Neutrophil (primary cell): ENCODE results near the gene STRA6.

Source experiments
- H3K27ac ChIP-seq: fragments of 200-600 bp; sonication (generic); 2 replicates; pipeline ENCODE4 v1.5.1; 2016; ENCODE audit warnings: mild to moderate bottlenecking, moderate library complexity
- H3K27me3 ChIP-seq: fragments of 200-600 bp; sonication (generic); 2 replicates; pipeline ENCODE4 v1.6.0; 2016; ENCODE audit warnings: mild to moderate bottlenecking
- H3K36me3 ChIP-seq: fragments of 200-600 bp; sonication (generic); 2 replicates; pipeline ENCODE4 v1.5.1; 2017
- H3K4me1 ChIP-seq, 2 experiments: fragments of 200-600 bp in 1 of 2; sonication (generic) in 1 of 2; 1 replicate in 1 of 2; 2 replicates in 1 of 2; pipeline versions ENCODE4 v1.5.1 to v1.6.1; 2013 to 2016; ENCODE audit warnings: low read depth in 1 of 2, low read length in 1 of 2, mild to moderate bottlenecking in 1 of 2, moderate library complexity in 1 of 2; ENCODE audit not compliant: control insufficient read depth in 1 of 2, insufficient read depth in 1 of 2
- H3K4me3 ChIP-seq, 2 experiments: fragments of 200-600 bp in 1 of 2; sonication (generic) in 1 of 2; 1 replicate in 1 of 2; 2 replicates in 1 of 2; pipeline ENCODE4 v1.5.1; 2013 to 2016; ENCODE audit warnings: low read depth in 1 of 2, low read length in 1 of 2, mild to moderate bottlenecking in 1 of 2, moderate library complexity in 1 of 2
- H3K9me3 ChIP-seq: fragments of 200-600 bp; sonication (generic); 2 replicates; pipeline ENCODE4 v1.5.1; 2016
- CTCF ChIP-seq: fragments of 200-600 bp; sonication (generic); IDR thresholded peaks from 2 replicates; pipeline ENCODE4 v1.5.1; 2016; ENCODE audit warnings: antibody characterized with exemption

Gene STRA6

GRCh38 chr15:74208901-74209559, 6.4 kb upstream of the STRA6 start:
- Histone ChIP-seq H3K9me3 (no peaks in the 10 kb centered on the region), H3K4me3 (no peak overlapping the region), H3K27me3 (peaks cover 9% of the 10 kb centered on the region), H3K4me1 (no peaks in the 10 kb centered on the region), H3K36me3 (no peaks in the 10 kb centered on the region), H3K27ac (no peak overlapping the region)
- no peak for TF ChIP-seq CTCF

- H3K36me3 ChIP-seq = no peaks in the 10 kb centered on the region
Measured at GRCh38 chr15:74208496-74208895, 5.9 kb upstream of the STRA6 start.

GRCh38 chr15:74207652-74208440, 5.3 kb upstream of the STRA6 start:
- Histone ChIP-seq H3K4me1 (no peaks in the 10 kb centered on the region), H3K36me3 (no peaks in the 10 kb centered on the region), H3K4me3 (no peak overlapping the region), H3K27ac (no peak overlapping the region), H3K9me3 (no peaks in the 10 kb centered on the region), H3K27me3 (peaks cover 21% of the 10 kb centered on the region)
- no peak for TF ChIP-seq CTCF

More at GRCh38 chr15:74208496-74208895, 5.9 kb upstream of the STRA6 start:
- TF ChIP-seq CTCF = no peak
- H3K4me1 ChIP-seq = no peaks in the 10 kb centered on the region
- peaks cover 14% of the 10 kb centered on the region for H3K27me3 ChIP-seq
- H3K27ac ChIP-seq = no peak overlapping the region
- no peaks in the 10 kb centered on the region for H3K9me3 ChIP-seq
- no peak overlapping the region for H3K4me3 ChIP-seq

GRCh38 chr15:74206801-74207281, 4.3 kb upstream of the STRA6 start:
- Histone ChIP-seq H3K4me1 (no peaks in the 10 kb centered on the region), H3K27me3 (peaks cover 27% of the 10 kb centered on the region), H3K9me3 (no peaks in the 10 kb centered on the region), H3K4me3 (no peak overlapping the region), H3K27ac (no peak overlapping the region), H3K36me3 (no peaks in the 10 kb centered on the region)
- TF ChIP-seq CTCF = no peak

- TF ChIP-seq CTCF = no peak
- H3K36me3 ChIP-seq = no peaks in the 10 kb centered on the region
- peaks cover 27% of the 10 kb centered on the region for H3K27me3 ChIP-seq
- no peak overlapping the region for H3K27ac ChIP-seq
- H3K9me3 ChIP-seq = no peaks in the 10 kb centered on the region
- H3K4me3 ChIP-seq = no peak overlapping the region
- no peaks in the 10 kb centered on the region for H3K4me1 ChIP-seq
Measured at GRCh38 chr15:74205582-74205947, 3.0 kb upstream of the STRA6 start.
